Stimulated activated CD8-positive, alpha-beta memory T cell treated with anti-CD3 and anti-CD28 coated beads, Interleukin-2, amount 100 ng/mL, for 1 hour (primary cell): ENCODE data around the gene MYO6.

Experiments used
- DNase-seq, 2 donors: peaks; one replicate each; pipeline ENCODE4 v3.0.0-alpha.2; 2020; ENCODE audit warnings: low read depth in 2 of 2

MYO6 gene

DNA sequence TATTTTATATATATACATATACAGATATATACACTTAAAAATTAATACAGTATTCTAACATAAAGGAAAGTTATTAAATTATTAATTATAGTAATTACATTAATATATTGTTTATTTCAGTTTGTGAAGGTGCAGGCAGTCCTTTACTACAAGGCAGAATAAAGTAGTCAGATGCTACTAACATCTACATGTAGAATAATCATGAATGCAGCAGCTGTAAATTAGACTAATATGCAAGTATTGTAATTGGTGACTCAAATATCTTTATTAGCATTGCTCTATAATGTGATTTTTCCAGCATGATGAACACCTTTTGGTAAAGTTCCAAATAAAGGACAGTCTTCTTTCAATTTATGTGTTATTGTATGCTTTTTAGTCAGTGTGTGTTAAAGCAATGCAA, 17.3 kb downstream of the MYO6 start:
- DNase-seq, result no peak

DNA sequence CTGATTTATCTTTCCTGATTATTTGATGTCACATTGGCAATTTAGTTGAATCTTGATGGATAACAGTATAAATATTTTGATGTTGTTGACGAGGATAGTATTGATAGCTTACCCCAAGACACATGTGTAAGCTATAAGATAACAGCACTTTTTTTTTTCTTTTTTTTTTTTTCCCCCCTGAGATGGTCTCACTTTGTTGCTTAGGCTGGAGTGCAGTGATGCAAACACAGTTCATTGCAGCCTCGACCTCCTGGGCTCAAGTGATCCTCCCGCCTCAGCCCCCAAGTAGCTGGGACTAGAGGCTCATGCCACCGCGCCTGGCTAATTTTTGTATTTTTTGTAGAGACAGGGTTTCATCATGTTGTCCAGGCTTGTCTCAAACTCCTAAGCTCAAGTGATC, 21.8 kb downstream of the MYO6 start:
- no peak for DNase-seq

DNA sequence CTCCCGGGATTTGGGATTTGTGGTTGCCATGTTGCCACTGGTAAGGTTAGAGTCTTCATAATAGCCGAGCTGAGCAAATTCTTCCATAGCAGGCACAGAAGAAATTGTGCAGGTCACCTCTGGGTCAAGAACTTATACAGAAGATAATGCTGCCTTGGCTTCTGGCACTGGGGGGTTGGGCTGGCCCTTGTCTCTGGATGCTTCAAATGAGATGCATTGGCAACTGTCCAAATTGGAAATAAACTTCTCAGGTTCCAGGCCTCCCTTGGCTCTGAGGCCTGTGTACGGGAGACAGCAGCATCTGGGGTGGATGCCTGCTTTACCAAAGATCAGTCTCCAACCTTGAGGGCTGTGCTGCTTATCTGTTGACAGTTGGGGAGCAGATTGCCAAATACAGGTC, 26.2 kb downstream of the MYO6 start:
- DNase-seq, result no peak

DNA sequence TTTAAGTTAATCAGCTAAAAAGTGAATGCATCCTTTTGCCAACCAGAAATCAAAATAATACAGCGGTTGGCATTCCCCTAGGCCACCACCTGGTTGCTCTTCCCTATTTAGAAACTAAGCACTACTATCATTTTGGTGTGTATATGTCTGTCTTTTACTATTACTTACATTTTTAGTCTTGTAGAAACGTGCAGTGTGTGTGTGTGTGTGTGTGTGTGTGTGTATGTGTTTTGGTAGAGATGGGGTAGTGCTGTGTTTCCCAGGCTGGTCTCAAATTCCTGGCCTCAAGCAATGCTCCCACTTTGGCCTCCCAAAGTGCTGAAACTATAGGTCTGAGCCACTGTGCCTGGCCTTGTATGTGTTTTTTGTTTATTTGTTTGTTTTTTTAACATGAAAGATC, 27.4 kb downstream of the MYO6 start:
- no peak for DNase-seq

DNA sequence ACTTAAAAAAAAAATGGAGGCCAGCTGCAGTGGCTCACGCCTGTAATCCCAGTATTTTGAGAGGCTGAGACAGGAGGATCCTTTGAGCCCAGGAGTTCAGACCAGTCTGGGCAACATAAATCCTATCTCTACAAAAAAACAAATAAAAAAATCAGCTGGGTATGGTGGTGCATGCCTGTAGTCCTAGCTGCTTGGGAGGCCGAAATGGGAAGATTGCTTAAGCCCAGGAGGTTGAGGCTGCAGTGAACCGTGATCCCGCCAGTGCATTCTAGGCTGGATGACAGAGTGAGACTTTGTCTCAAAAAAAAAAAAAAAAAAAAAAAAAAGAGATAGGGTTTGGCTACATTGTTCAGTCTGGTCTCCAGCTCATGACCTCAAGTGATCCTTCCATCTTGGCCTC, 29.7 kb downstream of the MYO6 start:
- DNase-seq, result no peak

DNA sequence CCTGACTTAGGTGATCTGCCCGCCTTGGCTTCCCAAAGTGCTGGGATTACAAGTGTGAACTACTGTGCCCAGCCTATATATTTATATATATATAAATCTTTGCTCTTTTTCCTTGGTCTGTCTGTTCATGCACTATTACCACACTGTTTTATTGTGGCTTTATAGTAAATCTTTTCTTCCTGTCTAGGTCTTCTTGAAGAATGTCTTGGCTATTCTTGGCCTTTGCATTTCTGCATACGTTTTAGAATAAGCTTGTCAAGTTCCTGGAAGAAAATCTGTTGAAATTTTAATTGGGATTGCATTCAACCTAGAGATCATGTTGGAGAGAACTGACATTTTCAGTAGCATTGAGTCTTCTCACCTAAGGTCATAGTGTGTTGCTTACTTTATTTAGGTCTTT, 37.1 kb downstream of the MYO6 start:
- DNase-seq, result no peak

DNA sequence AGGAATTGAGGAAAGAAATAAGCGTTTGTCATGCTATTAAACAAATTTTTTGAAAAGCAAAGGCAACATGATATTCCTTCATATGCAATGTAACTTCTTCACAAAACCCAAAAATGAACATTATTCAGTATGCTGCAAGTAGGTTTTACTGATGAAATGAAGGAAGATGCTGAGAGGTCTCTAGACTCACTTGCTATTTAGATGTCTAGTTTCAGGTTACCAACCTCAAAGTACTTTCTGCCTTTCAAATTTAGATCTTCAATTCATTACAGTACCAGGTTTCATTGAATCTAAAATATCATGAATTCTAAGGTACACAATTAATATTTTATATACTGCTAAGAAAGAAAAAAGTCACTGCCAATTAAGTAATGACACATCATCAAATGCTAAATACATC, 39.9 kb downstream of the MYO6 start:
- no peak for DNase-seq

DNA sequence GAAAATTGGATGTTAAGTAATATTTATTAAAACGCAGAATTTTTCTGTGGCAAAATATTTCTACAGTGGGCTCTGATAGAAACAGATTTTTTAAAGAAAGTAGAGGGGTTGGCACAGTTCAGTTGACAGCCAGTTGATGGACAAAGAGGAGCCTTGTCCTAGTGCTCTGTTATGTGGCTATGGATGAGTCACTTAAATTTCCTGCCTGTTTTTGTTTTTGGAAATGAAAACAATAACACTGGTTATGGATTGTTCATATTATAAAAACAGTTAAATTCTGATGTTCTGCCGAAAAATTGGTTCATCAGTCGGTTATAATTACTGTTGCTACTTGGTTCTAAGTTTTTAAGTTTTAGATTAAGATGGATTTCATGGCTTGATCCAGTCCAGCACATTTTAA, 42.8 kb downstream of the MYO6 start:
- DNase-seq, result no peak

DNA sequence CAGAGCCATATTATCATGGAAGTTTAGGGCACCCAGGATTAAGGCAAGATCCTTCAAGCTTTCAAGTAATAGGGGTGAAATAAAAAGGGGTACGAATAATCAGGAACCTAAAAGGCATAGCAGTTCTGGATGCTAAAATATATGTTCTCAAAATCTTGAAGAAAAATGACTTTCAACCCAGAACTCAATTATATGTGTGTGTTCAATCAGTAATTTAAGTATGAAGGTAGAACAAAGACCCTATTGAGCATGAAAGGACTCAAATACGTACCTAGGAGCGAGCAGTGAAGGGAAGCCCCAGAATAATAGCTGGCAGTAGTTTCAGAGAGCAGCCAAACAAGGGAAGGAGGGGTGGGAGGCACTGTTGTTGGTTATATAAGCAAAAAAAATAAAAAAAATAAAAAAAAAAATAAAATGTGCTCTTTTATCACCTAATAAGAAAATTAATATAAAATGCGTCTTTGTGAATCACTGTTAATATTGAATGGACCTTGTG, 45.4 kb downstream of the MYO6 start:
- DNase-seq, result no peak

DNA sequence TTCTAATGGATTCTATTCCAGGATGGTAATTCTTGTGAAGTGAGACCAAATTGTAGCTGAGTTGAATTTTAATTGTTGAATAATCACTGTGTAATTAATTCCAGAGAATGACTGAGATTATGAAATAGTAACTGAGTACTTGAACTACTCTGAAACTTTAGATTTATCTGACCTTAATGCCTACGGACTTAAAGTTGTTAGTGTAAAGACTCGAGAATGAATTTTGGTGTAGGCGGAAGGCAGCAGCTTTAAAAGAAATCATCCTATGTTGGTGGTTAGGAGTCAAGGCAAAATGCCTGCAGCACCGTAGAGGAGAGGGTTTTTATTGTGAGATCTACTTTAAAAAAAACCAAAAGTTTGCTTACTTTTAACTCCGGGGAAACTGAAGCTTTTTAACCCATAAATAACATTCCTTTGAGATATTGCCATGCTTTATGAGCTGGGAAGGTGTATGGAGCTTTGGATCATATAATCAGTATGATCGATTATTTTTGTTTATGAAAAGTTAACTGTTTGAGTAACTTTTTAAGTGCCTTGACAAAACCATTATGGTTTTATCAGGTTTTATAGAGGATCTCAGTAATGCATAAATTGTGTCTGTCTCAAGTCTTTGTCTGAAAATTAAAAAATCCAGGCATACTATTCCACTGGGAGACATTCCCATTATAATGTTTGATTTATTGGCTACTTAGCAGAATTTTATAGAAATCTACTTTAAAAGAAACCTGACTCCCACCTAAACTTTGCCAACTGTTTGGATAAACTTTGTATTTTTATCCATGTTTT, 46.1 kb downstream of the MYO6 start:
- DNase-seq, result no peak

DNA sequence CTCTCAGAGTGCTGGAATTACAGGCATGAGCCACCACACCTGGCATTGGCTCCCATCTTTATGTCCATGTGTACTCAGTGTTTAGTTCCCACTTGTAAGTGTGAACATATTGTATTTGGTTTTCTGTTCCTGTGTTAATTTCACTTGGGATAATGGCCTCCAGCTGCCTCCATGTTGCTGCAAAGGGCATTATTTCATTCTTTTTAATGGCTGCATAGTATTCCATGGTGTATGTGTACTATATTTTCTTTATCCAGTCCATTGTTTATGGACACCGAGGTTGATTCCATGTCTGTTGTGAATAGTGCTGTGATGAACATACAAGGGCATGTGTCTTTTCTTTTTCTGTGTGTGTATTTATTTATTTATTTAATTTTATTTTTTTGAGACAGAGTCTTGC, 47.7 kb downstream of the MYO6 start:
- no peak for DNase-seq

DNA sequence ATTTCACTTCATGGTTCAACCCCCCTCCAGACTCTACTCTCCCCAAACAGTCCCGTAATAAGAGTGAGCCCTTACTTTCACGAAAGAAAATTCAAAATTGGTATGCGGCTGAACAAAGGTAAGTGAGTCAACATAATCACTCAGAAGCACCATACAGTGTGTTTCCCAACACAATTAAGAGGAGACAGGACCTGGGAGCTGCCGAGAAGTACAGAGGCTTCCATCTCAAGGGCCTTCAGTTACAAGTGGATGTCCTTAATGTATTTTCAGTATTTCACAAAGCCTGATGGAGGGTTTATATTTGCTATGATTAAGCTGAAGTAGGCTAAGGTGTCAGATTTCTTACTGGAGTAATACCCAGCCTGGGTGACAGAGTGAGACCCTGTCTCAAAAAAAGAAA, 51.1 kb downstream of the MYO6 start:
- DNase-seq, result no peak

DNA sequence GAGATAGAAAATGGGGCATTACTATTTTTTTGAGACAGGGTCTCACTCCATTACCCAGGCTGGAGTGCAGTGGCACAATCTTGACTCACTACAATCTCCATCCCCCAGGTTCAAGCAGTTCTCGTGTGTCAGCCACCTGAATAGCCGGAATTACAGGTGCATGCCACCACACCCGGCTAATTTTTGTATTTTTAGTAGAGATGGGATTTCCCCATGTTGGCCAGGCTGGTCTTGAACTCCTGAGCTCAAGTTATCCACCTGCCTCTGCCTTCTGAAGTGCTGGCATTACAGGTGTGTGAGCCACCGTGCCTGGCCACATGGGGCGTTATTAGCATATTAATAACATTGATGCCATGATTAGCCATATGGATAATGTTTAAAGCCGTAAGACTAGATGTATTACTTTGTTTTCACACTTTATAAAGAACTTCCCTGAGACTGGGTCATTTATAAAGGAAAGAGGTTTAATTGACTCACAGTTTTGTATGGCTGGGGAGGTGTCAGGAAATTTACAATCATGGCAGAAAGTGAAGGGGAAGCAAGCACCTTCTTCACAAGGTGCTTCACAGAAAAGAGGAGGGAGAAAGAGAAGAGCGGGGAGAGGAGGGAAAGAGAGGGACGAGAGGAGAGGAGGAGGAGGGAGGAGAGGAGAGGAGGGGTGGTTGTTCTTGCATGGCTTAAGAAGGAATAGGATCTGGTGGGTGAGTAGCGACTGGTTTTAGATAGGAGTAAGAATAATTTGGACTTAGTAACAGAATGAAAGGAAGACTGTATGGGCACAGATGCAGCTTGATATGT, 51.9 kb downstream of the MYO6 start:
- no peak for DNase-seq

DNA sequence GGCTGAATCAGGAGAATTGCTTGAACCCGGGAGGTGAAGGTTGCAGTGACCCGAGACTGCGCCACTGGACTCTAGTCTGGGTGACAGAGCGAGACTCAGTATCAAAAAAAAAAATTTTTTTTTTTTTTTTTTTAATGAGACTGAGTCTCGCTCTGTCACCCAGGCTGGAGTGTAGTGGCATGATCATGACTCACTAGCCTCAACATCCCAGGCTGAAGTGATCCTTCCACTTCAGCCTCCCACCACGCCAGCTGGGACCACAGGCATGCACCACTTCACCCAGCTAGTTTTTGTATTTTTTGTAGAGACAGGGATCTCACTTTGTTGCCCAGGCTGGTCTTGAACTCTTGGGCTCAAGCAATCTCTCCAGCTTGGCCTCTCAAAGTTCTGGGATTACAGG, 53.3 kb downstream of the MYO6 start:
- no peak for DNase-seq

DNA sequence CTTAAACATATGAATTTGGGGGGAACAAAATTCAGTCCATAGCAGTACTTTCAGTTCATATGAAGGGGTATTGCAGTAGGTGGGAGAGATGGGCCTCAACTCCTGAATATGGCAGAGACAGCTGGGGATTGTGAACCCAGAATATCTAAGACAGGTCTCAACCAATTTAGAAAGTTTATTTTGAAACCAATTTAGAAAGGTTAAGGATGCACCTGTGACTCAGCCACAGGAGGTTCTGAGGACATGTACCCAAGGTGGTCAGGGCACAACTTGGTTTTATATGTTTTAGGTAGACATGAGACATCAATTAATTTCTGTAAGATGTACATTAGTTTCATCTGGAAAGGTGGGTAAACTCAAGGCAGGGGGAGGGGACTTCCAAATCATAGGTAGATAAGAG, 59.5 kb downstream of the MYO6 start:
- no peak for DNase-seq

DNA sequence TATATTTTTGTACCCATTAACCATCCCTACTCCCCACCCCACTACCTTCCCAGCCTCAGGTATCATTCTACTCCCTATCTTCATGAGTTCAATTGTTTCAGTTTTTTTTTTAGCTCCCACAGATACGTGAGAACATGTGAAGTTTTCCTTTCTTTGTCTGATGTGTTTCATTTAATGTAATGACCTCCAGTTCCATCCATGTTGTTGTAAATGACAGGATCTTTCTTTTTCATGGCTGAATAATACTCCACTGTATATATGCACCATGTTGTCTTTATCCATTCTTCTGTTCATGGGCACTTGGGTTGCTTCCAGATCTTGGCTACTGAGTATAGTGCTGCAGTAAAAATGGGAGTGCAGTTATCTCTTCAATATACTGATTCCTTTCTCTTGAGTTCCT, 63.5 kb downstream of the MYO6 start:
- DNase-seq, result no peak

DNA sequence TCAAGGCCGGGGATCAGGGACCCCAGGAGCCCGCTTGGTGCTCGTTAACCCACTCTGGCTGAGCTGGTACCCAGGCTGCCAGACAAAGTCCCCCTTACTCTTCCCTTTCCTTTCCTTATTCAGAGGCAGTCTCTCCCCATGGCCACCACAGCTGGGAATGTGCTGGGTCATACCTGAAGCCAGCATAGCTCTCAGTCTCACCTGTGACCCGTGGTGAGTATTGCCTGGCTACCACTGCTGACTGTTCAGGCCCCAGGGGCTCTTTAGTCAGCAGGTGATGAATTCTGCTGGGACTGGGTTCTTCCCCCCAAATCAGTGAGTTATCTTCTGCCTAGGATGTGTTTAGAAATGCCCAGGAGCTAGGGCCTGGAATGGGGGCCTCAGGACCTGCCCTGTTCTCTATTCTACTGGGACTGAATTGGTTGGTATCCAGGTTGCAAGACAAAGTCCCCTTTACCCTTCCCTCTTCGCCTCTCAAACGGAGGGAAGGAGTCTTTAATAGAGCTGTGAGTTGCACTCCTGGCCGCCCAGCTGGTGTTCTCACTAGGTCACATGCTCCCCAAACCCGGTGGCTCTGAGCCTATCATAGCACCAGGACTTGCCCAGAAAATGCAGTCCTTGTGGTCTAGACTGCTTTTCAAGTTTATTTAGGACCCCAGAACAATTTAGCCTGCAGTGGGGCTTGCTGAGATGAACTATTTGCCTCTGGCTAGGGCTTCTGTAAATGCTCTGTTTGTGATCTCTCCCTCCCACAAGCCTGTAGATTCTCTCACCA, 64.6 kb downstream of the MYO6 start:
- no peak for DNase-seq

DNA sequence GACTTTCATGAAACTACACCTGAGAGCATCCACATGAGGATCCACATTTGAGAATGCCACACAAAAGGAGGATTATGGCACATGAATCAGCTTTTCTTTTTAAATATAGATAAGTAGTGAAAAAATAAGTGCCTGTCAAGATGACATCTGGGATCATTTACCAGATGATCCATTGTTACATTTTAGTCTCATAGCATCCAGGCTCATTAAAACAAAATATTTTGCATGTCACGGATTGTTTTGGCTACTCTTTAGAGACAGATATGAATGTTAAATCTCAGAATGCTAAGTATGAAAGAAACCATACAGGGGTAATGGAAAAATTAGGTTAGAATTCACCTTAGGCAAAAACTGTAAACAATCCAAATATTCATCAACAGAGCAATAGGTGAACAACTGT, 66.7 kb downstream of the MYO6 start:
- DNase-seq, result no peak

DNA sequence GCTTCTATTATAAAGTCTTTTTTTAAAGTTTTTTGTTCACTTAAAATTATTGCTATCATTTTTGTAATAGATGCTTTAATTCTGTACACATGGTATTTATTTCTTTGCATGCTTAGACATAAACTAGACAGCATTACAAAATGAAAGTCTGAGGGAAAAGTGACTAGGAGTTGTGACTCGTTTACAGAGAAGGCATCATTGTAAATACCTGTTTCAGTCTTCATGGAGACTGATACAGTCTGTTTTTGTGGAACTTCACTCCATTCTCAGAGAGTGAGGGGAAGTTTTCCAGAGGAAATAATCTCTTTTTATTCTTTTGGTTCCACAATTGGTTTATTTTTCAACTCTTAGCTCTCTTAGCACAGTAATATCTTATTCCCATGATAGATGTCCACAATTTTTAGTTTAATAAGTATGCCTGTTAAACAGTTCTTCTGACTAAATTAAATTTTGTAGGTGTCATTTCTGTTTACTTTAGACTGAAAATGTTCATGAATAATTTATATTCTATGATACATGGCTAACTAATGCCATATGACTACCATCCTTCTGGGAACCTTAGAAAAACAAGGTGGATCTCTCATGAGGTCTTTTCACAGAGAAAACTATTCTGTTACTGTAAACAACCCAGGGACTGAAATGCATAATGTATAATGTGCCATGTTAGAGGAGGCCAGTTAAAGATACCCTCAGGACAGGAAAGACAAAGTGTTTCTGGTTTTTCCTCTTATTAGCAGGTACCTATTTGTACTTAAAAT, 69.2 kb downstream of the MYO6 start:
- DNase-seq, result no peak

DNA sequence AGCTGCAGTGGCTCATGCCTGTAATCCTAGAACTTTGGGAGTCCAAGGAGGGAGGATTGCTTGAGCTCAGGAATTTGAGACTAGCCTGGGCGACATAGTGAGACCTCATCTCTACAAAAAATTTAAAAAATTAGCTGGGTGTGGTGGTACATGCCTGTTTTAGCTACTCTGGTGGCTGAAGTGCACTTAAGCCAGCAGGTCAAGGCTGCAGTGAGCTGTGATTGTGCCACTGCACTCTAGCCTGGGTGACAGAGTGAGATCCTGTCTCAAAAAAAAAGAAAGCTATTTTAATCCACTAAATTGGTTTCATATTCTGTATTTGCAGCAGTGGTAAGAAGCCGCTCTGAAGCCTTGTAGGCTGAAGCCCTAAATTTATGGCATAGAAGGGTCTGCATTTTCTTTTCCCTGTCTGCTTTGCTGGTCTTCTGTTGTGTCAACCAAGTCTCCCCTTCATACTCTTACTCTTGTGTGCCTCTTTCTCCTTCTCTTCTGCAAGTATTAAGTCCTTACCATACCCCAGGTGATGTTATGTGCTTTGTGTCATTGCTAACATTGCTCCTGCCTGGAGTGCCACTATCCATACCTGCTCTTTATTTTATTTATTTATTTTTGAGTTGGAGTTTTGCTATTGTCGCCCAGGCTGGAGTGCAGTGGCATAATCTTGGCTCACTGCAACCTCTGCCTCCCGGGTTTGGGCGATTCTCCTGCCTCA, 70.9 kb downstream of the MYO6 start:
- no peak for DNase-seq

DNA sequence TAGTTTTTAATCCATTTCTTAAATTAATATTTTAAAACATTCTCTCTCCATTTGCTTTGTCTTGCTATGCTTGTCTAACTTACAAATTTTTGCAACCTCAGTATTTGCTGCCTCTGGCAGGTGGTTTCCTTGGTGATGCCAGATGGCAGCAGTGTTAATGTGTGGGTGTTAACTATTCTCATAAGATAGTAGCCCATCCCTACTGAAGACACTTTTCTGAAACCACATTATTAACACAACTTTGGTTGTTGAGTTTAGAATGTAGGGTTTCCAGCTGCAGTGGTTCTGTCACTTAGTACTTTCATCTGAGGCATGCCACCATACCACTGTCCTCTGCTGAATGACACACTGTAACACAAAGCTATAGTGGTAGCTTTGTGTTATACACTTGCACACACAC, 75.1 kb downstream of the MYO6 start:
- DNase-seq, result no peak
